Activated CD4-positive, alpha-beta T cell treated with anti-CD3 and anti-CD28 coated beads, Interleukin-2, amount 50 U/mL, for 16 hours (primary cell): ENCODE measurements around the gene SCN5A.

Source experiments
- DNase-seq: peaks from one replicate; pipeline ENCODE4 v3.0.0-alpha.2; 2020

The SCN5A gene

GRCh38 chr3:38649500-38650247, at the start of gene SCN5A:
Gene SCN5A (minus strand): TSS chr3:38649687. CDS start chr3:38633307, 16,380 bp downstream.
- peak; percentile 41 for DNase-seq

GRCh38 chr3:38698760-38699159, 49.3 kb upstream of the SCN5A start:
- no peak for DNase-seq

GRCh38 chr3:38698061-38698460, 48.6 kb upstream of the SCN5A start:
- DNase-seq, result no peak

GRCh38 chr3:38696034-38696433, 46.5 kb upstream of the SCN5A start:
- DNase-seq, result no peak

- DNase-seq, result no peak
These were observed 40.7 kb upstream of the SCN5A start for GRCh38 chr3:38690185-38690584.

GRCh38 chr3:38689774-38690173, 40.3 kb upstream of the SCN5A start:
- no peak for DNase-seq

- DNase-seq, result no peak
These were observed 39.9 kb upstream of the SCN5A start for GRCh38 chr3:38689346-38689745.

GRCh38 chr3:38687321-38687720, 37.8 kb upstream of the SCN5A start:
- DNase-seq, result no peak

- no peak for DNase-seq
These were observed 35.1 kb upstream of the SCN5A start for GRCh38 chr3:38684546-38684945.

- DNase-seq, result no peak
These were observed 20.2 kb upstream of the SCN5A start for GRCh38 chr3:38669668-38670067.

GRCh38 chr3:38662544-38662943, 13.1 kb upstream of the SCN5A start:
- DNase-seq, result peak; percentile 26

- DNase-seq, result no peak
These were observed 9.4 kb upstream of the SCN5A start for GRCh38 chr3:38658841-38659240.

GRCh38 chr3:38657369-38657768, 7.9 kb upstream of the SCN5A start:
- no peak for DNase-seq

- DNase-seq, result peak; percentile 49
These were observed 6.3 kb upstream of the SCN5A start for GRCh38 chr3:38655708-38656300.

- DNase-seq, result no peak
These were observed 4.4 kb upstream of the SCN5A start for GRCh38 chr3:38653685-38654537.

GRCh38 chr3:38652934-38653333, 3.4 kb upstream of the SCN5A start:
- DNase-seq, result no peak

GRCh38 chr3:38651153-38651789, 1.8 kb upstream of the SCN5A start:
- DNase-seq, result peak; percentile 81

GRCh38 chr3:38650248-38650951, 913 bp upstream of the SCN5A start:
- DNase-seq, result no peak

- no peak for DNase-seq
These were observed 608 bp downstream of the SCN5A start for GRCh38 chr3:38648659-38649499.

- no peak for DNase-seq
These were observed 1.3 kb downstream of the SCN5A start for GRCh38 chr3:38648024-38648658.
